Glutamatergic neuron (in vitro differentiated cells): ENCODE measurements around the gene RBM17. TPM values are rescaled to one million over a fixed set of nuclear protein-coding genes. Genes with fewer than 3 reads are reported as not detected.

ENCODE experiments used
- DNase-seq: peaks from one replicate; pipeline ENCODE4 v3.0.0; 2022
- H3K27ac Mint-ChIP-seq: one replicate; pipeline ENCODE4 v1.8.0; 2020; ENCODE audit warnings: mild to moderate bottlenecking, mixed read lengths, inconsistent platforms; ENCODE audit not compliant: unreplicated experiment
- H3K27me3 Mint-ChIP-seq: one replicate; pipeline ENCODE4 v1.8.0; 2020; ENCODE audit warnings: mild to moderate bottlenecking, moderate library complexity, mixed read lengths, inconsistent platforms; ENCODE audit not compliant: unreplicated experiment
- H3K36me3 Mint-ChIP-seq: one replicate; pipeline ENCODE4 v1.8.0; 2020; ENCODE audit warnings: mild to moderate bottlenecking, mixed read lengths, inconsistent platforms; ENCODE audit not compliant: unreplicated experiment
- H3K4me1 Mint-ChIP-seq: one replicate; pipeline ENCODE4 v1.8.0; 2020; ENCODE audit warnings: mild to moderate bottlenecking, low read depth, mixed read lengths, inconsistent platforms; ENCODE audit not compliant: unreplicated experiment
- H3K4me3 Mint-ChIP-seq: one replicate; pipeline ENCODE4 v1.8.0; 2020; ENCODE audit warnings: mild to moderate bottlenecking, mixed read lengths, inconsistent platforms; ENCODE audit not compliant: unreplicated experiment
- H3K9me3 Mint-ChIP-seq: one replicate; pipeline ENCODE4 v1.8.0; 2020; ENCODE audit warnings: mild to moderate bottlenecking, moderate library complexity, mixed read lengths, inconsistent platforms; ENCODE audit not compliant: unreplicated experiment
- total RNA-seq: library from RNA; stranded (reverse); fragmentation: NEBNext Ultra II Directional; extraction: Animal tissue kit (Norgen Biotek cat#: 25700); gene quantifications from one replicate; pipeline ENCODE4 v1.2.1, GENCODE V29; 2021; ENCODE audit not compliant: unreplicated experiment
- TF ChIP-seq, protein P1 (sequence below): fragments of 200-600 bp; sonication (generic); IDR thresholded peaks from one replicate; pipeline ENCODE4 v1.5.0; 2021; ENCODE audit not compliant: partially characterized antibody, unreplicated experiment

The RBM17 gene
- total RNA-seq, 1 donor from 2014 or later = 171 TPM

DNA sequence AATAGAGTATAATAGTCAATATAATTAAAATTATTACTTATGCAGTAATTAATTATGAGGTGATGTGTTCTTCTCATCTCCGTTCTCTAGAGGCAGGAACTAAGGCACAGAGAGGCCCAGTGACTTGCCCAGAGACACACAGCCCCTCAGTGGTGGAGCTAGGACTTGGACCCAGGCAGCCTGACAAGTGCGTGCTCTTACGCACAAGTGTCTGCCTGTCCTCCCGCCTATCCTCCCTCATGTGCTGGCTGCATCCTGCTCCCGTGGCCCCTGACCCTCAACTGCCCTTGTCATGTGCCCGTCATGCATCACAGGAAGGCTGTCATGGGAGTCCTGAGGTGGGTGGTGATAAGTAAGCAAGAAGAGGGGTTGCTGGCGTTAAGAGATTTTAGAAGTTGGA is 41.0 kb upstream of the RBM17 start:
- peaks cover 3% of the 10 kb centered on the region for H3K27me3 Mint-ChIP-seq
- H3K4me3 Mint-ChIP-seq = no peak overlapping the region
- TF ChIP-seq, protein P1, sequence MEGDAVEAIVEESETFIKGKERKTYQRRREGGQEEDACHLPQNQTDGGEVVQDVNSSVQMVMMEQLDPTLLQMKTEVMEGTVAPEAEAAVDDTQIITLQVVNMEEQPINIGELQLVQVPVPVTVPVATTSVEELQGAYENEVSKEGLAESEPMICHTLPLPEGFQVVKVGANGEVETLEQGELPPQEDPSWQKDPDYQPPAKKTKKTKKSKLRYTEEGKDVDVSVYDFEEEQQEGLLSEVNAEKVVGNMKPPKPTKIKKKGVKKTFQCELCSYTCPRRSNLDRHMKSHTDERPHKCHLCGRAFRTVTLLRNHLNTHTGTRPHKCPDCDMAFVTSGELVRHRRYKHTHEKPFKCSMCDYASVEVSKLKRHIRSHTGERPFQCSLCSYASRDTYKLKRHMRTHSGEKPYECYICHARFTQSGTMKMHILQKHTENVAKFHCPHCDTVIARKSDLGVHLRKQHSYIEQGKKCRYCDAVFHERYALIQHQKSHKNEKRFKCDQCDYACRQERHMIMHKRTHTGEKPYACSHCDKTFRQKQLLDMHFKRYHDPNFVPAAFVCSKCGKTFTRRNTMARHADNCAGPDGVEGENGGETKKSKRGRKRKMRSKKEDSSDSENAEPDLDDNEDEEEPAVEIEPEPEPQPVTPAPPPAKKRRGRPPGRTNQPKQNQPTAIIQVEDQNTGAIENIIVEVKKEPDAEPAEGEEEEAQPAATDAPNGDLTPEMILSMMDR = no peak
- H3K4me1 Mint-ChIP-seq = no peaks in the 10 kb centered on the region
- H3K27ac Mint-ChIP-seq = no peak overlapping the region
- no peak for DNase-seq
- H3K9me3 Mint-ChIP-seq = no peaks in the 10 kb centered on the region
- no peaks in the 10 kb centered on the region for H3K36me3 Mint-ChIP-seq

DNA sequence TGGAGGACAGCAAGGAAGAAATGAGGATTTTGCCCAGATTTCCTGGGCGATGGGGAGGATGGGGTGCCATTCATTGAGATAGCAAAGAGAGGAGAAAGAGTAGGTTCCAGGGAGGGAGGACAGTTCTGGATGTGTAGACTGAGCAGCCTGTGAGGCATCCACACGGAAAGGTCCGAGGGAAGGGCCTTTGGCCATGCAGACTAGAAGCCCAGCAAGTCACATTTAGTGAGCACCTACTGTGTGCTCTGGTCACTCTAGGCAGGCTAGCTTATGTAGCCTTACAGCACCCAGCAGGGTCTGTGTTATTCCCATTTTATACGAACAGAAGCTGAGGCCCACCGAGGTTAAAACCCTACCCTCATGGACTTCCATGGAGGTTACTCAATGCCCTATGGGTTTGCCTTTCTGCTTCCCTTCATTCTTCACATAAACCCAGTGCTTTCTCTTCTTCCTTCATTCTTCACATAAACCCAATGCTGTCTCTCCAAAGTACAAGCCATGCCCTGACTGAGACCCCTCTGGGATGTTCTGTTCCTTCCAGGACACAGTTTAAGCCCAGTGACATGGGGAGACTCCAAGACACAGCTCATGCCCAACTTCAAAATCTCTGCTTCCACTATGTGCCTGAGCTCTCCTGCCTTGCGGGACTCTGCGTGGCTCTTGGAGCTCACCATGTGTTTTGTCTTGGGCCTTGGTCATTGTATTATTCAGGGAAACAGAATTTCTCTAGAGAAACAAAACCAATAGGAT is 40.4 kb upstream of the RBM17 start:
- TF ChIP-seq, protein P1 = no peak
- DNase-seq = no peak
- no peak overlapping the region for H3K4me3 Mint-ChIP-seq
- no peaks in the 10 kb centered on the region for H3K4me1 Mint-ChIP-seq
- H3K27me3 Mint-ChIP-seq = peaks cover 3% of the 10 kb centered on the region
- no peak overlapping the region for H3K27ac Mint-ChIP-seq
- H3K9me3 Mint-ChIP-seq = no peaks in the 10 kb centered on the region
- no peaks in the 10 kb centered on the region for H3K36me3 Mint-ChIP-seq

DNA sequence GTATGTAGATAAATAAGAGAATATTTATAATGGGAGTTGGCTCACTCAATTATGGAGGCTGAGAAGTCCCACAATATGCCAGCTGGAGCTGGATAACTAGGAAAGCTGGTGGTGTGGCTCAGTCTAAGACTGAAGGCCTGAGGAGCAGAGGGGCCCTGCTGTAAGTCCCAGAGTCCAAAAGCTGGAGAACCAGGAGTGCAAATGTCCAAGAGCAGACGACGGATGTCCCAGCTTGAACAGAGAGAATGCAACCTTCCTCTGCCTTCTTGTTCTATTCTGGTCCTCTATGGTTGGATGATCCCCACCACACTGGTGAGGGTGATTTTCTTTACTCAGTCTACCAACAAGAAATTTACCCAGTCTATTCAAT is 39.8 kb upstream of the RBM17 start:
- no peaks in the 10 kb centered on the region for H3K9me3 Mint-ChIP-seq
- no peak overlapping the region for H3K27ac Mint-ChIP-seq
- H3K27me3 Mint-ChIP-seq = peaks cover 3% of the 10 kb centered on the region
- H3K36me3 Mint-ChIP-seq = no peaks in the 10 kb centered on the region
- no peak for DNase-seq
- TF ChIP-seq, protein P1 = no peak
- no peaks in the 10 kb centered on the region for H3K4me1 Mint-ChIP-seq
- H3K4me3 Mint-ChIP-seq = no peak overlapping the region

DNA sequence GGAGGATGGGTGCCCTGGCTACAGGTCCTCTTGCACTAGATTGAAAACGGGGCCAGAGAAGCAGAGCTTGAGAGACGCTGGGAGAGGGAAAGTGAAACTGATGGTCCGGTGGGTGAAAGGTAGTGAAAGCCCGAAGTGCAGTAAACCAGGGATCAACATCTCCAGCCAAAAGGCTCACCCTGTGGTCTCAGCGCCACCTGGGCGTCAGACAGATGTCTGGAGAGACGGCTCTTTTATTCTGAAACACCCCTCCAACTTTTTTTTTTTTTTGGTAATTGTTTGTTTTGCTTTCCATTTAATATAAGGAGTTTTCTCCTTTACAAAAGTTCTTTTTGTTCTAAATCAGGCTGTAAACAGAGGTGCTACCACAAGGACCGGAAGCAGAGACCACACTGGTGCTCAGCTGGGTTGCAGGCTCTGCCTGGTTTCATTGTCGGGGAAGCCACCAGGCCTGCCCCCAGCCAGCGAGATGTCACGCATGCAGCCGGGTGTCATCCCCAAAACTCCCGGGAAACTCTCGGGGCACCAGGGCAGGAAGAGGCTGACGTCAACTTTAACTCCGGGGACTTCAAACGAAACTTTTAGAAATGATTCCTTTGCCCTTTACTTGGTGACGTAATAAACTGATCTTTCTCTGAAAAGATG is 37.9 kb upstream of the RBM17 start:
- DNase-seq = no peak
- Mint-ChIP-seq H3K36me3 (no peaks in the 10 kb centered on the region), H3K27ac (no peak overlapping the region), H3K9me3 (peaks cover 2% of the 10 kb centered on the region), H3K4me3 (no peak overlapping the region), H3K4me1 (no peaks in the 10 kb centered on the region), H3K27me3 (peaks cover 3% of the 10 kb centered on the region)
- TF ChIP-seq, protein P1 = no peak
